Skin of body (tissue), 2 donors: ENCODE data around the gene ADAM21. TPM values are rescaled to one million over a fixed set of nuclear protein-coding genes. Genes with fewer than 3 reads are reported as not detected.
"Not testable (repeated sequence)": the region's sequence is repeated elsewhere in the genome, so short reads cannot be mapped to it uniquely, and the experiment has no call there.

Experiments used
- DNase-seq: peaks from one replicate; lab custom pipeline; 2025; lab: John Stamatoyannopoulos, UW
- total RNA-seq: library from RNA; depleted of rRNA; stranded (reverse); fragments of >200 nt; gene quantifications from one replicate; pipeline ENCODE4 v1.2.3, GENCODE V29; 2014

ADAM21 gene
- 0.10 TPM for total RNA-seq

DNA sequence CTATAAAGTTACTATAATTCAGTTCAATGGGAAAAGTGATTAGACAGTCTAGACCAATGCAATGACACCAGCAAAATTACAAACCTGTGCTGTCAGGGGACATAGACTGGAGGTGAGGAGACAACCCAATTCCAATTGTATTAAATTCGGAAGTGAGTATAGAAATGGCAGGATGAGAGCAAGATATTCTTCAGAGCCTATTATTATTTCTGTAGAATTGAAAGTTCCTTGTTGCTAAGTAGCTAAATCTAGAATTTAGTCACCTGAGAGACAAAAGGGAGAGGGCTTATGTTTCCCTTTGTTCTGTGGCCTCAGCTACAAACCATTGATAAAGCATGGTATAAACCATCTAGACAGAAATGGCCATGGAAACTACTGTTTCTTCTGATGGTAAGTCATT, at the start of gene ADAM21:
ADAM21 (plus strand) TSS at position 301 of the 400 bp plus-strand sequence. CDS start 5,326 bp downstream, outside the sequence.
- DNase-seq = no peak

DNA sequence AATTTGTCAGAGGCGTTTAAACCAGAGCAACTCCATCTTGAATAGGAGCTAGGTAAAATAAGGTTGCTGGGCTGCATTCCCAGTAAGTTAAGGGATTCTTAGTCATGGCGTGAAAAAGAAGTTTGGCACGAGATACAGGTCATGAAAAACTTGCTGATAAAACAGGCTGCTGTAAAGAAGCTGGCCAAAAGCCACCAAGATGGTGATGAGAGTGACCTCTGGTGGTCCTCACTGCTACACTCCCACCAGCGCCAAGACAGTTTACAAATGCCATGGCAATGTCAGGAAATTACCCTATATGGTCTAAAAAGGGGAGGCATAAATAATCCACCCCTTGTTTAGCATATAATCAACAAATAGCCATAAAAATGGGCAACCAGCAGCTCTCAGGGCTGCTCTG, 48.6 kb upstream of the ADAM21 start:
- not testable (repeated sequence) for DNase-seq

DNA sequence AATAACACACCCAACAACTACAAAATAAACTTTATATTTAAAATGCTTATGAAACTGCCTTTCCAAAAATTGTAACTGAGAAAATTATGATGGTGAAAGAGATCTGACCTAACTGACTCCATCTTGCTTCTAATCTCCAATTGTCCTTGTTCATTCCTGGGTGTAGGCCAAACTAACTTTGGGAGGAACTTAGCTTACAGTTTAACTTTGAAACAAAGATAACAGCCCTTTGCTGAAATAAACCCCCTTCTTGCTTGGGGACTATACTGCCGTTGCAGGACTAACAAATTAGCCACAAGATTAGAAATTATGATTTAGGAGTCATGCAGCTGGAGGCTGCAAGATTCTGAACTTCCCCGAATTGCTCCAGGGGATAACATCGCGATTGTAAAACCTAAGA, 45.8 kb upstream of the ADAM21 start:
- DNase-seq = not testable (repeated sequence)

DNA sequence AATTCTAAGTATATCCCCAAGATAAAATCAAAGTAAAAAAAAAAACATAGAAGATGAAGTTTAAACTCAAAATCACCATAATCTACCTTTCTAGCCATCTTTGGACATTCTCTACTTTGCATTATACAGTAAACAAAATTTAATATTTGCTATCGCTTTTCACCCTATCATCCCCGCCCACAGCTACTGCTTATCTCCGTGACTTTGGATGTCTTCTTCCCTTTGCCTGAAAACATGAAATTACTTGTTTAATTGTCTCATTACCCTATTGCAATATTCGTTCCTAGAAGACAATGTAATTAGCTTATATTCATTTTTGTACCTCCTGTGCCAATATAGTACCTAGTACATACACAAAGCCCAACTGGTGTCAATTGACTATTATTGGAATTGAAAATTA, 44.4 kb upstream of the ADAM21 start:
- no peak for DNase-seq

DNA sequence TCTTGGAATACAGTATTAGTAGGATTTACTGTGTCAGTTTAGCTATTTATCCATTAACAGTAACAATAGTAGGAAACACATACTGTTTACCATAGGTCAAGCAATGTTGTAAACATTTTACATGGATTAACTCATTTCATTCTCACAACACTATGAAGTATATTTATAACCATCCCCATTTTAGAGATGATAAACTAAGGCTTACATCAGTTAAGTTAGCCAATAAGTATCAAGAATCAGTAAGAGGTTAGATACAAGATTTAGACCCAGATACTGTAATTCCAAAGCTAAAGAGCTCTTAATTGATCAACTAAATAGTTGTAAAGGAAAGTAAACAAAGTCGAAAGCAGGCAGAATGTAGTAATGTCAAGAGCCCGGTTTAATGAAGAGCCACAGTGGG, 36.2 kb upstream of the ADAM21 start:
- DNase-seq = no peak

DNA sequence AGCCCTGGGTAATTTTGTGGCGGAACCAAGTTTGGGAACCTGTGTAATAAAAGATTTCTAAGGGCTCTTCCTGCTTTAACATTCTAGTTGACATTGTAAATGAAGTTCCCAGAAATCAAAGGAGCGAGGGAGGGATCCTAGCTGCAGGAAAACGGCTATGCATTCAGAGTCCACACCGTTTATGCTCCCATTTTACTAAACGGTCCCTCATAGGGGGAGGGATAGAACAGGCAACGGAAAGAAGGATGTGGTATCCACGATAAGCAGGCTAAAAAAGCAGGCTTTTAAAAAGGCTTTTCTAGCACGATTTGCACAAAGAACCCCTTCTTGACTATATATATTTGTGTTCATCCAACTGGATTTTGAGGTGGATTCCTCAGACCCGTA, 35.6 kb upstream of the ADAM21 start:
- DNase-seq = peak; percentile 20

DNA sequence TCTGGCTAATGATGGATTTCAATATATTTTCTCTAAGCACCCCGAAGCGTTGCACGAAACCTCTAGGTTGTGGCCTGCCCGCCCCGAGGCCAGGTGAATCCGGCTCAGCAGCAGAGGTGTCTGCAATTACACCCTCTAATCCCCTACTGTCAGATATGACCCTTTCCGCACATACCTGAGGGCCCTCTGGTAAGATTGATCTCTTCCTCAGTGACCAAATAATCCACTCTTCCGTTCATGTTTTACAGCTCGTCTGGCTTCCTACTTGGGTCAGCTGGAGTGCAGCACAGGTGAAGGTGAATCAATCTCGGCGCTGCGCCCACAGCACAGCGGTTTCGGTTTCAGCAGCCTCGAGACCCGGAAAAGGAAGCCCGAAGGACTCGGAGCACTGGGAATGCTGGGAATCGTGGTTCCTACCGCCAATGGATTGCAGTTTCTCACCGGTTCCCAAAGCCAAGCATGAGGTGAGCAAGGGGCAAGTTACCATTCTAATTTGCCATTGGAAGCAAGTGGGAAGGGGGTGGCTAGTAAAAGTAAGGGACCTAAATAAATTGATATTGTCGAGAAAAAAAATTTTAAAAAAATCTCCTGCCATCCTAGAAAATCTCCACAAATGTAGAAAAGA, 35.1 kb upstream of the ADAM21 start, which contains the start of gene SYNJ2BP:
SYNJ2BP (minus strand) TSS at position 366 of the 625 bp plus-strand sequence; CDS start at position 239, 127 bp downstream.
- DNase-seq = peak; percentile 5

DNA sequence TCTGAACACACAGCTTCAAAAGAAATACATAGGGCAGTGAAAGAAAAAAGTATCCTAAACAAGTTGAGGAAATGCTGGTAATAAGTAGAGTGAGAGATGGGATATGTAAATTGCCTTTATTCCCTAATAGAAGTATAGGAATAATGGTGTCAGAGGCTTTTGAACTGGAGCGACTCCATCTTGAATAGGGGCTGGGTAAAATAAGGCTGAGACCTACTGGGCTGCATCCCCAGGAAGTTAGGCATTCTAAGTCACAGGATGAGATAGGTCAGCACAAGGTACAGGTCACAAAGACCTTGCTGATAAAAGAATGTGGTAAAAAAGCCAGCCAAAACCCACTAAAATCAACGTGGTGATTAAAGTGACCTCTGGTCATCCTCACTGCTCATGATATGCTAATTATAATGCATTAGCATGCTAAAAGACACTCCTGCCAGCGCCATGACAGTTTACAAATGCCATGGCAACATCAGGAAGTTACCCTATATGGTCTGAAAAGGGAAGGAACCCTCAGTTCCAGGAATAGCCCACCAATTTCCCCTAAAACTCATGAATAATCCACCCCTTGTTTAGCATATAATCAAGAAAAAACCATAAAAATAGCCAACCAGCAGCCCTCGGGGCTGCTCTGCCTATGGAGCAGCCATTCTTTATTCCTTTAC, 32.6 kb upstream of the ADAM21 start:
- not testable (repeated sequence) for DNase-seq

DNA sequence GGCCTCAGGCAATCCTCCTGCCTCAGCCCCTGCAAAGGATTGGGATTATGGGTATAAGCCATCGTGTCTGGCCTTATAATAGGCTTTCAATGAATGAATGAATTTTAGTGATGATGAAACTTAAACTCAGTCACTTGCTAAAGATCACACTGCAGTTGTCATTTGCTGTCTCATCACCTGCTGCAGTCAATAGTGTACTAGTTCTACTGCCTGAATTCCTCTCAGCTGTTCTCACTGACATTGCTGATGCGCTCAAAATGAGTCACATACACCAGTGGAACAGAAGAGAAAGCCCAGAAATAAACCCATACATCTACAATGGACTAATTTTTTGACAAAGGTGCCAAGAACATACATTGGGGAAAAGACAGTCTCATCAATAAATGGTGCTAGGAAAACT, 29.4 kb upstream of the ADAM21 start:
- DNase-seq = no peak

DNA sequence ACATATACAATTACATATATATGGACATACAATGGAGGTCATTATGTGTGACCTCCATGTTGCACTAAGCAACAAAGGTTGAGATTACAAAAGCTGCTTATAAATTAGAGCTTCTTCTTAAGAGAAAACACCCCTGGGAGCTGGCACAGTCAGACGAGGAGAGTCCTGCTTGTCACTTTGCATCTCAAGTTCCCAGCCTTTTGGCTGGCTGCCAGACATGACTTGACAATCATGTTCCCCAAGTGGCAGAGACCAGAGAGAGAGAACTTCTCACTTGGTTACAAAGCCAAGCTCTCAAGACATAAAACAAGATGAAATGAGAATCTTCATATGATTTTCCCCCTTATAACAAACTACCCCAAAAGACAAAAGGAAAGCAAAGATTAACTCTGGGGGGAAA, 26.6 kb upstream of the ADAM21 start:
- no peak for DNase-seq

DNA sequence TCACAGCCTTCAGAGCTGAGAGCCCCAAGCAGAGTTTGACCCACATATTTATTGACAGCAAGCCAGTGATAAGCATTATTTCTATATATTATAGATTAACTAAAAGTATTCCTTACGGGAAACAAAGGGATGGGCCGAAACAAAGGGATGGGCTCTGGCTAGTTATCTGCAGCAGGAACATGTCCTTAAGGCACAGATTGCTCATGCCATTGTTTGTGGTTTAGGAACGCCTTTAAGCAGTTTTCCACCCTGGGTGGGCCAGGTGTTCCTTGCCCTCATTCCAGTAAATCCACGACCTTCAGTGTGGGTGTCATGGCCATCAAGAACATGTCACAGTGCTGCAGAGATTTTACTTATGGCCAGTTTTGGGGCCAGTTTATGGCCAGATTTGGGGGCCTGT, 25.4 kb upstream of the ADAM21 start:
- not testable (repeated sequence) for DNase-seq

DNA sequence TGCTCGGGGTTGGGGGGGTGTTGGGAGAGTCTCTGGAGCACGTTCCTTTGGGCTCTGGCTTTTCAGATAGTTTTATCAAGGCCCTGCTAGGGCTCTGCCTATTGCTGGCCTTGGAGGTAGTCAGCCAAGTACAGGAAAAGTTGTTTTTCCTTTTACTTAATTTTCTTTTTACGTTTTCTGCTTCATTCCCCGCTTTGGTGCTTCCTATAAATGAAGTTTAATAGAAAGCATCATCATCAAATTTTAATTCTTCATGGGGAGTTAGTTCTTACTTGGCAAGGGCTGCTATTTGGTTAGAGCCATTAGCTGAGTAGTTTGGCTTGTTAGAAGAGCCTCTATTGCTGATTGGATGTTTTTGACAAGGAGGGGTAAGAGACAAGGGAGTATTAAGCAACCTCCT, 15.1 kb upstream of the ADAM21 start:
- no peak for DNase-seq

DNA sequence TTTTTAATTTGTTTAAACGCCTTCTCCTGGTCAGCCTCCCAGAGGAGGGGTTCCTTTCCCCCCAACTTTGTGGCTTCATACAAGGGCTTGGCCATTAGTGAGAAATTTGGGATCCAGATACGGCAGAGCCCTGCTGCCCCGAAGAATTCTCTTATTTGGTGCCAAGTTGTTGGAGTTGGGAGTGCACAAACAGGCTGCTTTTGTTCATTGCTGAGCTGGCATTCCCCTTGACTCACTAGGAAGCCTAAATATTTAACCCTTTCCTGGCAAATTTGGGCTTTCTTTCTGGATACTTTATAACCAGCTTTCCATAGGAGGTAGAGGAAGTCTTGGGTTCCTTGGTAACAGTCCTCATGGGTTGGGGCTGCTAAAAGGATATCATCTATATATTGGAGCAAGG, 10.3 kb upstream of the ADAM21 start:
- DNase-seq = no peak

DNA sequence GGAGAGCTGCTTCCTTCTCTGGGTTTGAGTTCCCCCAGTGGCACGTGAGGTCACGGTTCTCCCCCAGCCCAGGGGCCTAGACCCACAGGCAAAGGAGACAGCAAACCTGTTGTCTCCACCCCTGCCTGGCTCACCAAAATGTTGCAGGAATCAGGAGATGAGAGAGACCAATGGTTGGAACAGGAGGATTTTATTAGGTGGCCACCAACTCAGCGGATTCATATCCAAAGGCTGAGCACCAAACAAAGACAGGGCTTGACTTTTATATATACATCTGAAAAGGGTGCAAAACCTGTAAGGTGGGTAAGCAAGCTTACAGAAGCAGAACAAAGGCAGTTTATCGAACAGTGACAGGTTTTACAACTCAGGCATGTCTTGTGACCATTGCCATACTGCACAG, 9.2 kb upstream of the ADAM21 start:
- no peak for DNase-seq

DNA sequence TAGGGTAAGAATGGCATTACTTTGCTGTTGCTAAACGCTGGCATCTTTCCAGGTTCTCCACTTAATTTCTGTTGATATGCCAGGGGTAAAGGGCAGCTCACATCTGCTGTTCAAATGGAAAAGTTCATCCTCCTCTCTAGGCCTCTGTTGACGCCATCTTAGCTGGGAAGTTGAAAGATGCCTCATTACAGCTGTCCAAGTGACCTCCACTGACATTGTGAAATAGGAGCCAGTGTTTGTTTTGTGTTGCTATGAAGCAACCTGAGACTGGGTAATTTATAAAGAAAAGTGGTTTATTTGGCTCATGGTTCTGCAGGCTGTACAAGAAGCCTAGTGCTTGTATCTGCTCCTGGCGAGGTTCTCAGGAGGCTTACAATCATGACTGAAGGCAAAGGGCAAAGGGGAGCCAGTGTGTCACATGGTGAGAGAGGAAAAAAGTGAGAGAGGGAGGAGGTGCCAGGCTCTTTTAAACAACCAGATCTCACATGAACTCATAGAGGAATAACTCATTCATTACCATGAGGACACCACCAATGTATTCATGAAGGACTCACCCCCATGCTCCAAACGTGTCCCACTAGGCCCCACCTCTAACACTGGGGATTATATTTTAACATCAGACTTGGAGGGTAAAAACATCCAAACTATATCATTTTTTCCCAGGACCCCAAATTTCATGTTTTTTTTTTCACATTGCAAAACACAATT, 3.2 kb upstream of the ADAM21 start:
- no peak for DNase-seq

DNA sequence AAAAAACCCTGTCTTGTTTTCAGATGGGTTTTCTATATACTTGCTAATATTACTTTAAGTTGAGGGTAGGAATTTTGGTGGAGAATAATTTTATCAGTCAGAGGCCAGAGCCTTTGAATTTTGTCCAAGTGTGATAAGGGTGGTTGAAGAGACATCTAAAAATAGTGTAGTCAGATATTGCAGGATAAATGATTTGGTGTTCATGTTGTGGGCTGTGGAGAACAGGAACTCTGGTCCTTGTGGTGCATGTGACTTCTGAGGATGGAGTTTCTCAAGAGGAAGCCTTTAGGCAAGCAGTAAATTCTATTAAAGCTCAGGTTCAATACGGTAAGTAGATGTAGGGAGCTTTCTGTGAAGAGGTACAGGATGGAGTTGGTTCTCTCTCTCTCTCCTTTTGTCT, 2.8 kb downstream of the ADAM21 start:
- no peak for DNase-seq

DNA sequence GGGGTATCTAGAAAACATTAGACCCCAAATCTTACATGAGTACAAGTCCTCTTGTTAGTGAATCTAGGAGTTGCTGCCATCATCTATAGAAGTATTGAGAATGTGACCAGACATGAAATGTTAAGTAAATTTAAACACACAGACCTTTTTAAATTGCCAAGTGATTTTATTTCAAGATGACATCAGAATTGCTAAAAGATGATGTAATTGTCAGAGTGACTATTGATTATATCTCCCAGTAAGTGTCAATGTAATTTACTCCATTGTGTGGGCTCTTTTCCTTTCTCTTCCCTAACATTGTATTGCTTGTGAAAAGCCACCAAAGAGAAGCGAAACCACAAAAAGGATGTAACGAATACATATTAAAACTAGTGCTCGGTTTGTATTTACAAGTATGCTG, 16.8 kb downstream of the ADAM21 start:
- no peak for DNase-seq

DNA sequence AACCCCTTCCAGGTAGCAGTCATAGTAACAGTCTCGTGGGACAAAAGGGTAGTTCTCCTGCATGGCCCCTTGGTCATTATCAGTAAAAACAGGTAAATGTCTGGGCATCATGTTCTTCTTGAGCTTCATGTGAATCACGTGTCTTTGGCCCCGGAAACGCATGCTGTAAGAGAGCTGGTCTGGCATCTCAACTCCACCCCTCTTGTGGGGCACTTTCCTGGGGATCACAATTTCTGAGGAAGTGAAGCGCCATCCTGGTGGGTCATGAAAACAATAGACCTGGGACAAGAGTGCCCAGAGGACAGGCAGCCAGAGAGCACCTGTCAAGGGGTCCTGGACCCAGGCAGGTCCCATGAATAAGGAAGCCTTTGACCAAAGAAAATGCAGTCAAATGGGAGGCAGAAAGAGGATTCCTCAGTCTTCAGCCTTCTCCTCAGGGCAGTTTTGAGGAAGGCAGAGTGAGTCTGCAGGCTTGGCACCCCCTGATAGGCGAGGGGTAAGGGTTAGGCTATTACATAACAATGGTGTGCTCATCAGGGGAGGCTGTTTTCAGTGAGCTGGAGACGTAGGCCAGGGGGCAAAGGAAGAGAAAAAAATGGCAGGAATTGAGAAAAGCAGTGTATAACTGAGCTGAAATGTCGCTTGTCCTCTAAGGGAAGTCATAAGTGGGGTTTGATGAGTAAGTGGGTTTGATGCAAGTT, 19.0 kb downstream of the ADAM21 start:
- not testable (repeated sequence) for DNase-seq

DNA sequence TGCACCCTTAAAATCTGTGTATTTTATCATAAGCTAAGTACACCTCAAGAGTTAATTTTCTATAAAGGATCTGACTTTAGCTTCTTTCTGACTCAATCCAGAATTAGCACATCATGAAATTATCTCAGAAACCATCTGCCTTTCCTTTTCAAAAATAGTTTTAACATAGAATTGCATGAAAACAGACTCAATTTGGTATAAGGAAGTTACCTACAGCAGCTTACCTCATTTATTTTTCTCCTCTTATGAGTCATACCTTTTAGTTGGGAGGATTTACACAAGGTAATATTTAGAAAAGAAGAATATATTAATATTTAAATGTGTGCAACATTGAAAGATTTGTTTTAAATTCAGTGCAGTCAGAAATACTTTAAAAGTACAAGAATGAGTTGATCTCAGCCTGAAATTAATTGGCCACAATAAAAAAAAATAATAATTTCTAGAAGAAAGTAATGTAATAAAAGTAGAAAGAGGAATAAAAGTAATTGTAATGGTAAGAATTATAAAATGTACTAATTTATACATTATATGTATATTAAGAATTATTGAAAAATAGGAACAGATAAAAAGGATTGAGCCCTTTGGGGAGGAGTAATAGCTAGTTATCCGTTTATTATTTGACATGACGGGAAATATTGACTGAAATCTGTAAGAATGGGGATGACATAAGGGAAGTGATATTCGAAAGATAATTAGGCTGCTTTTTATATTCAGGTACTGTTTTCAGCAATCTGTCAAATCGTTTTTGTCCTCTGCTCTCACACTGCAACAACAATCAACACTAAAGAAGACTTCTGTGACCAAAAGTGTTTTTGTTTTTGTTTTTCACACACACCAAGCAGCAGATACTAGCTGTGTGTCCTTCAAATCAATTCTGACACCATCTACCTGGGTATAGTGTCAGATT, 20.5 kb downstream of the ADAM21 start:
- no peak for DNase-seq

DNA sequence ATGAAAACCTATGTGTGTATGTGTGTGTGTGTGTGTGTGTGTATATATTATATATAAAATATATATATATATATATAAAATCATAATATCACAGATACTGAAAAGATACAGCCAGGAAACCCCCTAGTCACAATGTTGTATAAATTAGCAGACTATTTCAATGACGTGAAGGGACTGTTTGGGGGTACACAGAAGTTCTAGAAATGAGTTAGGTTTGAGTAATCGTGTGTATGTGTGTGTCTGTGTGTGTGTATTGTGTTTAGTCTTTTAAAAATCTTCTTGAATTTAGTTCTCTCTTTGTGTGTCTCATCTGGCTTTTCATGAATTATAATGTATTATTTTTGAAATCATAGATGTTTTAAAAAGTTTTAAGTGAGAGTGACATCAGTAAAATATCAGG, 21.9 kb downstream of the ADAM21 start:
- DNase-seq = no peak

DNA sequence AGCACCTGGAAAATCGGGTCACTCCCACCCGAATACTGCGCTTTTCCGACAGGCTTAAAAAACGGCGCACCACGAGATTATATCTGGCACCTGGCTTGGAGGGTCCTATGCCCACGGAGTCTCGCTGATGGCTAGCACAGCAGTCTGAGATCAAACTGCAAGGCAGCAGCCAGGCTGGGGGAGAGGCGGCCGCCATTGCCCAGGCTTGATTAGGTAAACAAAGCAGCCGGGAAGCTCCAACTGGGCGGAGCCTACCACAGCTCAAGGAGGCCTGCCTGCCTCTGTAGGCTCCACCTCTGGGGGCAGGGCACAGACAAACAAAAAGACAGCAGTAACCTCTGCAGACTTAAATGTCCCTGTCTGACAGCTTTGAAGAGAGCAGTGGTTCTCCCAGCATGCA, 23.5 kb downstream of the ADAM21 start:
- DNase-seq = not testable (repeated sequence)
